HEK293T (cell line): ENCODE measurements around the gene MRPS12.

Source experiments
- CTCF ChIA-PET: fragments of 350-600 bp; formaldehyde crosslinking; extraction: SDS; loops from one replicate; lab custom pipeline; 2021; ENCODE audit warnings: antibody characterized with exemption, inconsistent platforms; lab: Yijun Ruan, JAX
- POLR2A ChIA-PET: fragments of 350-600 bp; formaldehyde crosslinking; extraction: SDS; loops from one replicate; lab custom pipeline; 2020; ENCODE audit warnings: antibody characterized with exemption, inconsistent platforms; lab: Yijun Ruan, JAX
- DNase-seq: peaks from one replicate; pipeline ENCODE4 v3.0.0; 2012; ENCODE audit warnings: mixed read lengths; ENCODE audit errors: extremely low spot score
- ARNT ChIP-seq: fragments of 450-650 bp; IDR thresholded peaks from 2 replicates; pipeline ENCODE4 v1.6.1; 2017; ENCODE audit warnings: mild to moderate bottlenecking
- BHLHE40 ChIP-seq: fragments of 450-650 bp; IDR thresholded peaks from 2 replicates; pipeline ENCODE4 v1.6.1; 2016; ENCODE audit warnings: mild to moderate bottlenecking, moderate library complexity, borderline replicate concordance
- CTBP1 ChIP-seq: fragments of 450-650 bp; IDR thresholded peaks from 2 replicates; pipeline ENCODE4 v1.6.1; 2016; ENCODE audit warnings: borderline replicate concordance
- ELF4 ChIP-seq: fragments of 450-650 bp; IDR thresholded peaks from 2 replicates; pipeline ENCODE4 v1.6.1; 2017; ENCODE audit warnings: antibody characterized with exemption
- FOXA1 ChIP-seq: fragments of 450-650 bp; IDR thresholded peaks from 2 replicates; pipeline ENCODE4 v1.6.1; 2016; ENCODE audit warnings: mild to moderate bottlenecking
- FOXK2 ChIP-seq: fragments of 450-650 bp; IDR thresholded peaks from 2 replicates; pipeline ENCODE4 v1.6.1; 2016; ENCODE audit warnings: mild to moderate bottlenecking
- FOXM1 ChIP-seq: fragments of 450-650 bp; IDR thresholded peaks from 2 replicates; pipeline ENCODE4 v1.6.1; 2017; ENCODE audit warnings: mild to moderate bottlenecking, borderline replicate concordance
- HDGF ChIP-seq: fragments of 450-650 bp; IDR thresholded peaks from 2 replicates; pipeline ENCODE4 v1.6.1; 2017; ENCODE audit warnings: antibody characterized with exemption, borderline replicate concordance
- L3MBTL2 ChIP-seq: fragments of 450-650 bp; conservative IDR thresholded peaks from 2 replicates; pipeline ENCODE4 v1.6.1; 2016; ENCODE audit warnings: mild to moderate bottlenecking
- LEF1 ChIP-seq: fragments of 450-650 bp; IDR thresholded peaks from 2 replicates; pipeline ENCODE4 v1.6.1; 2017; ENCODE audit warnings: mild to moderate bottlenecking, borderline replicate concordance
- NFRKB ChIP-seq: fragments of 450-650 bp; IDR thresholded peaks from 2 replicates; pipeline ENCODE4 v1.6.1; 2016; ENCODE audit warnings: mild to moderate bottlenecking, moderate library complexity
- PKNOX1 ChIP-seq: fragments of 450-650 bp; IDR thresholded peaks from 2 replicates; pipeline ENCODE4 v1.6.1; 2016
- SP1 ChIP-seq: fragments of 450-650 bp; IDR thresholded peaks from 2 replicates; pipeline ENCODE4 v1.6.1; 2017
- SUZ12 ChIP-seq: fragments of 450-650 bp; IDR thresholded peaks from 2 replicates; pipeline ENCODE4 v1.6.1; 2016; ENCODE audit warnings: mild to moderate bottlenecking
- TARDBP ChIP-seq: fragments of 450-650 bp; IDR thresholded peaks from 2 replicates; pipeline ENCODE4 v1.6.1; 2016
- ZNF384 ChIP-seq: fragments of 450-650 bp; IDR thresholded peaks from 2 replicates; pipeline ENCODE4 v1.6.1; 2016

MRPS12 gene

GRCh38 chr19:38900743-38901190 lies 30.0 kb upstream of the MRPS12 start:
- TF ChIP-seq FOXK2 (no peak), SUZ12 (no peak)

GRCh38 chr19:38901683-38902082 lies 29.1 kb upstream of the MRPS12 start:
- DNase-seq, result no peak
- TF ChIP-seq NFRKB (no peak), SP1 (no peak), L3MBTL2 (no peak)
- CTCF ChIA-PET, result no interaction called here
- POLR2A ChIA-PET, result no interaction called here

More at GRCh38 chr19:38900743-38901190, 30.0 kb upstream of the MRPS12 start:
- POLR2A ChIA-PET, result interaction anchor here (1.3 to 1.7 kb wide), 6 partner anchors 13 to 253 kb away, joined by 4 to 14 read pairs (median 4); partner anchors contain the start of genes ACTN4, MRPS12 and SARS2
- no peak for DNase-seq
- CTCF ChIA-PET, result interaction anchor here (0.7 to 1.8 kb wide), 3 partner anchors 13 to 45 kb away, joined by 5 to 9 read pairs (median 5); partner anchors contain the start of gene SARS2

- DNase-seq, result no peak
- CTCF ChIA-PET, result no interaction called here
- POLR2A ChIA-PET, result interaction anchor here (1.5 kb wide), 1 partner anchor 56 kb away, joined by 3 read pairs; no protein-coding TSS in a partner anchor
- TF ChIP-seq L3MBTL2 (no peak), CTBP1 (no peak), ZNF384 (no peak), ELF4 (no peak), SUZ12 (no peak), PKNOX1 (no peak), ARNT (no peak), HDGF (no peak), FOXK2 (no peak), FOXM1 (no peak), TARDBP (no peak), SP1 (no peak), NFRKB (no peak), LEF1 (no peak)
These were observed 25.9 kb upstream of the MRPS12 start for GRCh38 chr19:38904581-38905539.

- POLR2A ChIA-PET, result interaction anchor here (1.5 kb wide), 1 partner anchor 56 kb away, joined by 3 read pairs; no protein-coding TSS in a partner anchor
- DNase-seq, result no peak
- TF ChIP-seq SUZ12 (no peak), FOXK2 (no peak), L3MBTL2 (no peak), FOXM1 (no peak), LEF1 (no peak), SP1 (no peak), NFRKB (no peak)
- CTCF ChIA-PET, result no interaction called here
These were observed 25.1 kb upstream of the MRPS12 start for GRCh38 chr19:38905620-38906019.

GRCh38 chr19:38907227-38907626 lies 23.5 kb upstream of the MRPS12 start:
- TF ChIP-seq ARNT, result no peak
- TF ChIP-seq NFRKB, result no peak
- TF ChIP-seq BHLHE40, result no peak
- no peak for TF ChIP-seq ELF4
- no peak for TF ChIP-seq L3MBTL2
- no peak for TF ChIP-seq FOXM1
- no peak for TF ChIP-seq CTBP1
- no peak for TF ChIP-seq SP1
- no peak for TF ChIP-seq SUZ12
- TF ChIP-seq LEF1, result no peak
- TF ChIP-seq PKNOX1, result no peak
- no peak for TF ChIP-seq HDGF
- TF ChIP-seq FOXA1, result no peak
- no peak for TF ChIP-seq ZNF384
- no peak for TF ChIP-seq FOXK2
- TF ChIP-seq TARDBP, result no peak
- ChIA-PET POLR2A (no interaction called here), CTCF (no interaction called here)
- no peak for DNase-seq

GRCh38 chr19:38907670-38908069 lies 23.1 kb upstream of the MRPS12 start:
- CTCF ChIA-PET, result no interaction called here

More at GRCh38 chr19:38907670-38908069, 23.1 kb upstream of the MRPS12 start:
- POLR2A ChIA-PET, result no interaction called here
- no peak for DNase-seq
- TF ChIP-seq NFRKB (no peak), ZNF384 (no peak), SUZ12 (no peak), ARNT (no peak), PKNOX1 (no peak), ELF4 (no peak), LEF1 (no peak), SP1 (no peak), BHLHE40 (no peak), CTBP1 (no peak), FOXA1 (no peak), TARDBP (no peak), L3MBTL2 (no peak), FOXK2 (no peak)
